Measurements from ENCODE around the gene C10orf90.

The C10orf90 gene

DNA sequence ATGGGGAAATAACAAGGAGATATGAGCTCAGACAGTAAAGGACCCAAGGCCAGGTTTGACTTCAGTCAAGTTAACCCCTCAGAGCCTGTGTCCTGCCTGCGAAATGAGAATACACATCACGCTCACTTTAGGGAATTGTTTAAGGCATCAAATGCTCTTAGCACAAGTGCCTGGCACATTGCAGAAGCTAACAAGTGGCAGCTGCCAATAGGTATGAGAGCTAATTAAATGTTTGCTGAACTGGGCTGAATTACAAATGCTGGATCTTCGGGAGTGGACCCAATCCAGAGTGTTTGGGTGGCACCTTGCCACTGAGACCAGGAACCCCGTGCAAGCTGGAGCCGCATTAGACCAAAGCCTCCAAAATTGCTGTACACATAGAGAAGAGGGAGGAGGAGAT, 136.8 kb downstream of the C10orf90 start:
- DNase-seq: no peak

- DNase-seq: no peak
Measured at GRCh38 chr10:126528315-126528835, 142.1 kb downstream of the C10orf90 start.

- no peak for DNase-seq
Measured at GRCh38 chr10:126527645-126528314, 142.7 kb downstream of the C10orf90 start.

GRCh38 chr10:126525326-126525725, 145.2 kb downstream of the C10orf90 start:
- DNase-seq: no peak

GRCh38 chr10:126524526-126524925, 146.0 kb downstream of the C10orf90 start:
- DNase-seq: no peak

GRCh38 chr10:126523071-126523470, 147.4 kb downstream of the C10orf90 start:
- no peak for DNase-seq

DNA sequence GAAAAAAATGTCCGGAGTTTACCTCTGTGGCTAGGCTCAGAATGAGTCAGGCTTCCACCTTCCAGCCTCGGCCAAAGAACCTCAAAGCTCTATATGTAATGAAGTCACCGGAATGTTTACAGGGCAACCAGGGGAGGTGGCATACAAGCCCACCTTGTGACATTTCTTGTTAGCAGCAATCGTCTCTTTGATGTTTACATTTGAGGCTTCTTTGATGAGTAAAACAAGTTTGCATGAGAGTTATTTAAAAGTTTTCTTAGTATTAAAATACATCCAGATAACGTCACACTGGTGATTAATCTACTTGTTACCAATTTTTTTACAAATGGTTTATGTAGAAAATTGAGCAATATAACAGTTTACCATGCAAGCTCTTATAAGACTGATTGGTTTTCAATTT, 149.1 kb downstream of the C10orf90 start:
- DNase-seq: no peak

DNA sequence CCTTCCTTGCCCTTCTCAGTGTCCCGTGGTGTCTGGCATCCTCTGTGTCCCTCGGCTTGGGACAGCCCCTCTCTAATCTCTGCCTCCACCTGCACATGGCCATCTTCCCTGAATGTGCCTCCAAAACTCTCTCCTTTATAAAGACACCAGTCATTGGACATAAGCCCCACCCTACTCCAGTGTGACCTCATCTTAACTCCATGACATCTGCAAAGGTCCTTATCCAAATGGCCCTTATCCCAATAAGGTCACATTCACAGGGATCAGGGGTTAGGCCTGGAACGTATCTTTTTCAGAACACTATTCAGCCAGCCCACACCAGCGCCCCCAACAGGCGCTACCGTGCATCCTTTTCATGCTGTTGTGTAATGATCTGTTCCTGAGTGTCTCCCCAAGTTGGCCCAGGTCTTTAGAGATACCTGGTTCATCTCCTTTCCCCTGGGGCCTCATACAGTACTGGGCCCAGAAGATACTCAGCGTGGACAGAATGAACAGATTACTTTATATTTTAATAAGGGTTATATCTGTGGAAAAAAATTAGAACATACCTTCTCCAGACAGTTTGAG, 149.7 kb downstream of the C10orf90 start:
- DNase-seq: no peak

DNA sequence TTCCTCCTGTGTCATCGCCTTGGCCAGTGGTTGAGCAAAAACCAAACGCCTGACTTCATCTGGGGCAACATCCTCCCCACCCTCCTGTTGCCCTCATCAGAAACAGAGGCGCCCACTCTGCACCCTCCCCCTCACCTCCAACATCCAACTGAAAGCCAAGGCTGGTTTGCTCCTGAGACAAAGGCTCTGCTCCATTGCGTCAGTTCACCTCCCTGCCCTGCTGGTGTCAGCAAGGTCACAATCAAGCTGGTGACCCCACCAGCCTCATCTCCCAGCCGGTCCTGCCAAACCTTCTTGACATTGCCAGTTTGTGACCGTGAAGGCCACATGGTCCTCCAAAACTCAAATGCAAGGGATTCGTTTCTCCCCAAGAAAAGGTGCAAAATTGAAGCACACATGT, 150.5 kb downstream of the C10orf90 start:
- DNase-seq: no peak

DNA sequence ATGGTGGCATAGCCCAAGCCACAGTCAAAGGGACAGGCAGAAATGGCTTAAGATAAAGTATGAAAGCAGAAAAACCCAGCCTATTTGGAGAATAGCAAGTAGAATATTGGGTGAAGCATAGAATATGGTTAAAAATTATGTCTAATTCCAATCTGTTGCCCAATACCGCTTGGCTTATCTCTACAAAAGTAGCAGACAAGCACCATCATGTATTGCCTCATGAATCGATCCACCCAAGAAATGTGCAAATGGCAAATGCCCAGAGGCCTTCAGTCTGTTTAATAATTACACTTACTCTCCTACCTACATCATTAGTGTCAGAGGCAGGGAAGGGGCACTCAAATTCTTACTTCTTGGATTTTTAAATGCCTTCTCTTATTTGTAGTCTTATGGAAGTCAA, 151.3 kb downstream of the C10orf90 start:
- DNase-seq: no peak

GRCh38 chr10:126518218-126519080, 152.0 kb downstream of the C10orf90 start:
- DNase-seq: no peak

DNA sequence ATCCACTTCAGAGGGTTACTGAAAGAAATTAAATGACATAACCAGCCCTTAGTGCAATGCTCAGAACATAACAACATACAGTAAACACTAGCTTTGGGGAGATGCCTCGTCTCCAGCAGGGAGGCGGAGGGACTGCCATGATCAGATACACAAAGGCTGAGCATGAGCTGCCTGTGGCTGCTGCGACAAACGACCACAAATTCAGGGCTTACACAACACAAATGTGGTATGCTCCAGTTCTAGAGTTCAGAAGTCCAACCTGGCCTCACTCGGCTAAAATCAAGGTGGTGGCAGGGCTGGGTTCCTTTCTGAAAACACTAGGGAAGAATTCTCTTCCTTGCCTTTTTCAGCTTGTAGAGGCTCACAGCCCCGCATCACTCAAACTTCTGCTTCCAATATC, 154.0 kb downstream of the C10orf90 start:
- no peak for DNase-seq

GRCh38 chr10:126511917-126512479, 158.5 kb downstream of the C10orf90 start:
- no peak for DNase-seq

GRCh38 chr10:126509182-126509581, 161.3 kb downstream of the C10orf90 start:
- no peak for DNase-seq

- DNase-seq: no peak
Measured at GRCh38 chr10:126508535-126509040, 161.9 kb downstream of the C10orf90 start.

DNA sequence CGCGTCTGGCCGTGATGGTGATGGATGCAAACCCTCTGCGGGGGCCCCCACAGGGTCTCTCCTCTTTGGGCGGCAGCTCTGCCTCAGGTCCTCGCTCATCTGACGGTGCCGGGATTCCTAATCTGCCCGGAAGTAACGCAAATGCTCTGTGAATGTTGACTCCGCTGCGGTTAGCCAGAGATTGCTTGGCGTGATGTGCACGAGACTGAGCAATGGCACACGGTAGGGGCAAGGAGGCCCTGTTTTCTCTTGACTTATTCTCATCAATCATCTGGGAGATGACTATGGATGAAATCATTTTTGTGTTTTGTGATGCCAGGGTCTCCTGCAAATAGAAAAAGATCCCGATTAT, 165.8 kb downstream of the C10orf90 start:
- DNase-seq: no peak

DNA sequence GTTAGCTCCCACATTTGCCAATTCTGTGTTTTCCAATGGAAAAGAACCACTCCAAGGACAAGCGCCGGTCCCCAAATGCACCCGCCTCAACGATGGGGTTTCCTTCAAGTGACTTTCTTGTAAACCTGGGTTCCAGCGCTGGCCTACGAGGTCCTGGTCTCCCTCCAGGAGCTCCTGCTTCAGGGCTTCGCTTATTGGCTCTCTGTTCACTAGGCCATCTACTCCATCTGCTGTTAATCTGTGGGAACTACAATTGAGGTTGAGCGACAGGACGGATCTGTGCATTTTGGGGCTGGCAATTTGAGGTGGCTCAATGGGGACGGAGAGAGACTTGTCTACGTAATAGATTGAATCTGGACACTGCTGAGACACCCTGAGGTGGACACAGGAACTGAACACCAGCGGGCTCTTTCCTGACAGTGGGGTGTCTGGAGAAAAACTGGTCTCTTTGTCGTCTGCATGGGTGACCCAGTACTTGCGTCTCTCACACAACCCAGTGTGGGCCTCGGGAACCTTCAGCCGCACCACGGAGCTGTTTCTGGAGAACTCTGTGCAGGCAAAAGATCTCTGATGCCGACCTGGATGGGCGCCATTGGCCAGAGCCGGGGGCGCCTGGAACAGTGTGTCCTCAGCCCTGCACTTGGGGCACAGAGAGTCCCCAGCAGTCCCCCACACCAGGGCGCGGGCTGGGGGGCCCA, 166.3 kb downstream of the C10orf90 start:
- peak; percentile 69 for DNase-seq

GRCh38 chr10:126503392-126504062, 167.0 kb downstream of the C10orf90 start:
- DNase-seq: no peak

GRCh38 chr10:126502441-126502840, 168.1 kb downstream of the C10orf90 start:
- DNase-seq: no peak

DNA sequence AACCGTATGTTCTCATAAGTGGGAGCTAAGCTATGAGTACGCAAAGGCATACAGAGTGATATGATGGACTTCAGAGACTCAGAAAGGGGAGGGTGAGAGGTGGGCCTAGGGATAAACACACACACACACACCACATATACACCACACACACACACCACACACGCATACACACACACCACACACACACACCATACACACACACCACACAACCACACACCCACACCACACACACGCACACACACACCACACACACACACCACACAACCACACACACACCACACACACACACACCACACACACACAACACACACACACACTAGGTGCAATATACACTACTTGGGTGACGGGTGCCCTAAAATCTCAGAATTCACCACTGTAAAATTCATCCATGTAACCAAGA, 168.7 kb downstream of the C10orf90 start:
- DNase-seq: no peak

DNA sequence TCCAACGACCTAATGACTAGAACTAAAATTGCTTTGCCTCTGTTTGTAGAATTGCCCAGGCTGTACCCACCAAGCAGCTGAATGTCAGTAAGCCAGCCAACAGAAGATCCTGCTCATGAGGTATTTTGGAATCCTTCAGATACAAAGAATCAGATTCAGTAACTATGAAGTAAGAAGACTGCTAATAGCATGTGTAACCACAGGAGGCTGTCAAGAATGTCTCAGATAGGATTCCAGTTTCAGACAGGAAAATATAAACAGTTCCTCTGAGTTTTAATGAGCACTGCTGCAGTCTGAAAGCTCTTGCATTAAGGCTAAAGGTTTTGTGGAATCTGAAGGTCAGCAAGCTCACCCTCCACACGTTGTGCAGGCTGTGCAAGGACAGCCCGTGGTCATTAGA, 169.6 kb downstream of the C10orf90 start:
- no peak for DNase-seq

DNA sequence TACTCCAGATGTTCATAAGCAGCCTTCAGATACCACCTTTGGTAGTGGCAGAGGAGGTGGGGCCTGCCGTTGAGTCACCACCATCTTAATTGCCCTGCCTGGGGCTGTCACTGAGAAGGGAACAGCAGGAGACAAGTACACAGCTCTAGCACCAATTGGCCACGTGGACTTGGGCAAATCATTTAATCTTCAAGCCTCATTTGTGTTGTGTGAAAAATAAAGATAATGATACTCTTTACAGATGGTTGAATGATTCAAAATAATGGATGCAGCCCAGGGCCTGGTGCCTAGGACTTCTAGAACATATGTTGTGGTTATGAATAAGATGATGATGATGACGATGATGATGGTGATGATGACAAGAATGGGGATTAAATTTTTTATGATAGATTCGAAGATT, 170.3 kb downstream of the C10orf90 start:
- no peak for DNase-seq
